ELF-1 (cell line): ENCODE data around the gene VPS36.
"Not testable (repeated sequence)": the region's sequence is repeated elsewhere in the genome, so short reads cannot be mapped to it uniquely, and the experiment has no call there.

Experiments used
- DNase-seq: peaks from one replicate; pipeline ENCODE4 v3.0.0-alpha.2; 2016; ENCODE audit warnings: low read depth, low spot score

VPS36 gene

DNA sequence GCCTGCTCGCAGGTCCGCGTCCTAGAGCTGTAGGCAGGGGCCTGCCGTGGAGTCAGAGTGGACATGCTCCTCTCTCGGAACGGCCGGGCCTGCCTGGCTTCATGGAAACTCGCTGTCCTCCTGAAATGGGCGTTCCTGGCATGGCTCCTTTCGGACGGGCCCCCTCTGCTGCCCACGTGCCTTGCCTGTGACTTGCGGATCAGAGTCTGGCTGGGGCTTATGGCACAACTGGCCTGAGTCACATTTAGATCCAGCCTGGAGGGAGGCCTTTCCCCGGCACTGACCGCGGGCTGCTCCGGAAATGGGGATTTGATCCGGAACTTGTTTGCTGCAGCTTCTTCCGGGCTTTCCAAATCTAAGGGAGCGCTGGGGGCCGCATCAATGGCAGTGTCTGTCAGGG lies 72.5 kb downstream of the VPS36 start:
- no peak for DNase-seq

DNA sequence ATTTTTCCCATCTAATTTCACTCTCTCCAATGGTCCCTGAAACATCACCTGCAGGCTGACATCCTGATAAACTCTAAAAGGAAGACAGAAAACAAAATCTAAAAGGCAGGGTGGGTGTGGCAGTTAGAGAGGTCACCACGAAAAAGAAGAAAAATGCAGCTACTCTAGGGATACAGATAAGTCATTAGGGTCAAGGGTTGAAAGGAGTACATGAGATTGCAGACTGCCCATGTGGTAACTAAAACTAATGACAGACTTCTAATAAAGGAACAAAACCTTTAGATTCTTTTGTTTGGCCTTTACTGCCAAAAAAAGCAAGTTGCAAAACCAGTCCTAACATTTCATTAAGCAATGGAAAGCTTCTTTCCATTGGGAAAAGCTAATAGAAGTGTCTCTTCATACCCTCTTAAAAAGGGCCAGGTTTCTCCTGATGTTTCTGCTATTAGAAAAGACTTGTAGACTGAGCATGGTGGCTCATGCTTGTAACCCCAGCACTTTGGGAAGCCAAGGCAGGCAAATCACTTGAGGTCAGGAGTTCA lies 75.5 kb downstream of the VPS36 start:
- DNase-seq: no peak

DNA sequence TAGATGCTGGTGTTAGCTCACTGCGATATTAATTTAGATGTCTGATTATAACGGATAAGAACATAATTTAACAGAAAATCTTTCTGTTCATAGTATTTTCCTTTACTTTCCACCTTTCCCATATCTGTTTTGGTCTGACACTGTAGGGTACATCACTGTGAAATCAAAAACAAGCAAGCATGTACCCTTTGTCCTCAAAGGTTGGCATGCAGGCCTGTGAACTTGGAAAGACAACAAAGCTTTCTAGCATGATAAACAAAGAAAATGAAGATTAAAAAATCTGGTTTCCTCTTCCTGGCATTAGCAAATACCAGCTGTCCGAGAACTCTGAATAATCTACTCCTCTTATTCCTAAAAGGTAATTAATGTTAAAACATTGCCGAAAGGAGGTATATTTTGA lies 76.0 kb downstream of the VPS36 start:
- DNase-seq: no peak

DNA sequence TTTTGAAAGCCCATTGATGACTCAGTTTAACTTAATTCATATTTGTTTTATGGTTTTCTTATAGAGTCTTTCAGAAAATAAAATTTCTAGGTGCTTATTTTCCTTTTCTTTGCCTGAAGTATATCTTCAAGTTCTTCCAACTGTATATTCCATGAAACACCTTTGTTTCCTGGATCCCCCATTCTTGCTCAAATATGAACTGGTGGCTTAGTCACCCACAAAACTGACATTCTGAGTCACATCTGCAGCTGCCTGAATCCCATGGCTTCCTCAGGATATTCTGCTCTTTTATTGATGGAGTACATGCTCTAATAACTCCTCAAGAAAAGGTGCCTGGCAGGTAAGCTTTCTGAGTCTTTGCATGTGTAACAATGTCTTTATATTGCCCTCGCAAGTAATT lies 77.2 kb downstream of the VPS36 start:
- not testable (repeated sequence) for DNase-seq

DNA sequence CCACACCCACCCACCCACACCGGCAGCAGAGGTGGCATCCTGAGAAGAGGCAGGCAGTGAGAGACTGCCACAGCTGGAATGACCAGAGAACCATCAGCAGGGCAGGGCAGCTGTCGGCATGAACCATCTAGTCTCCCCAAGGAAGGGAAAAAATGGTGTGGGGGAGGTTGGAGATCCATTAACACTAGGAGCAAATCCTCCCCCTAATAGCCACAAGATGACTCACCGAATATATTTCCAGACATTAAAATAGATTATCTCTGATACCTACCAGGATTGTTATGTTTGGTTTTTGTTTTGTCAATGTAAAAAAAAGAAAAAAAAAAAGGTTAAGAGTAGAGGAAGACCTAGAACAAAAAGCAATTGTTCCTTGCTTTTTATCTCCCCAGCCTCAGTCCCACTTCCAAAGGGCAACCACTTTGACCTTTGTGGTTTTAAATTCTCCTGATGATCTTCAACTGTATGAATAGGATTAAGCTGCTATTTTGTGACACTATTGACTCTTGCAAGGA lies 78.6 kb downstream of the VPS36 start:
- DNase-seq: no peak

DNA sequence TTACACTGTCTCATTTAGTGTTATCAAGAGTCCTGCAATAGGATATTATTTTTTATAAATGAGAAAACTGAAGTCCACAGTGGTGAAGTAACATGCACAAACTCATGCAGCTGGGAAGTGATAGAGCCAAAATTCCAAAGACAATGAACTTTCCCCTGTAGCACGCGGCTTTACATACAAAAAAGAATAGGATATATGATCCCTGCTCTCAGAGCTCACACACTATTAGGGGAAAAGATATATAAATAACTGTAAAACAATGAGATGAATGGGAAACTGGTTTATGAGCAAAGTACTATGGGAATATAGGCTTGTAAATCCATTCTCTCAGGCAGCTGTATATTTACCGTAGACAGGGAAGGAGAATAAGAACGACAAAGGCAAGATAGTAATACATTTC lies 84.1 kb downstream of the VPS36 start:
- DNase-seq: no peak
